Renal cortex interstitium (tissue), 11 donors: ENCODE results near the gene SH3GL2. TPM values are rescaled to one million over a fixed set of nuclear protein-coding genes. Genes with fewer than 3 reads are reported as not detected.
"Not testable (repeated sequence)": the region's sequence is repeated elsewhere in the genome, so short reads cannot be mapped to it uniquely, and the experiment has no call there.

Source experiments
- DNase-seq, 11 donors: peaks; one replicate each; pipeline ENCODE4 v3.0.0-alpha.2; 2013; ENCODE audit warnings: low read depth in 9 of 11, low spot score in 4 of 11; ENCODE audit errors: extremely low read depth in 1 of 11
- polyA plus RNA-seq, 3 donors: library from polyadenylated mRNA; unstranded; fragments of 120-200 nt; gene quantifications; one replicate each; pipeline ENCODE4 v1.2.1, GENCODE V29; 2013; ENCODE audit not compliant: insufficient read length in 3 of 3

SH3GL2 gene
- polyA plus RNA-seq, 3 donors = 3.8 to 5.9 (median 4.2) TPM

GRCh38 chr9:17726298-17726697 lies 147.4 kb downstream of the SH3GL2 start:
- no peak for DNase-seq

- DNase-seq = no peak
Measured at GRCh38 chr9:17730899-17731298, 152.0 kb downstream of the SH3GL2 start.

GRCh38 chr9:17731308-17731707 lies 152.4 kb downstream of the SH3GL2 start:
- no peak for DNase-seq

- no peak for DNase-seq
Measured at GRCh38 chr9:17734674-17735073, 155.8 kb downstream of the SH3GL2 start.

- DNase-seq = no peak
Measured at GRCh38 chr9:17735859-17736258, 157.0 kb downstream of the SH3GL2 start.

GRCh38 chr9:17739022-17739421 lies 160.2 kb downstream of the SH3GL2 start:
- DNase-seq = no peak

- peak in 3 of 11 donors; percentile 0 to 9 (median 4) for DNase-seq
Measured at GRCh38 chr9:17739736-17740135, 160.9 kb downstream of the SH3GL2 start.

GRCh38 chr9:17742067-17742466 lies 163.2 kb downstream of the SH3GL2 start:
- DNase-seq = no peak

- DNase-seq = peak in 10 of 11 donors; percentile 17 to 59 (median 41)
Measured at GRCh38 chr9:17744786-17745185, 165.9 kb downstream of the SH3GL2 start.

- no peak for DNase-seq
Measured at GRCh38 chr9:17750269-17750668, 171.4 kb downstream of the SH3GL2 start.

GRCh38 chr9:17751486-17751885 lies 172.6 kb downstream of the SH3GL2 start:
- DNase-seq = no peak

- no peak for DNase-seq
Measured at GRCh38 chr9:17752021-17752420, 173.2 kb downstream of the SH3GL2 start.

- no peak for DNase-seq
Measured at GRCh38 chr9:17757816-17758215, 178.9 kb downstream of the SH3GL2 start.

GRCh38 chr9:17760250-17760649 lies 181.4 kb downstream of the SH3GL2 start:
- no peak for DNase-seq

- no peak for DNase-seq
Measured at GRCh38 chr9:17761984-17762676, 183.3 kb downstream of the SH3GL2 start.

GRCh38 chr9:17764306-17764705 lies 185.4 kb downstream of the SH3GL2 start:
- DNase-seq = no peak

GRCh38 chr9:17765131-17765530 lies 186.3 kb downstream of the SH3GL2 start:
- DNase-seq = not testable (repeated sequence)

GRCh38 chr9:17772223-17772622 lies 193.4 kb downstream of the SH3GL2 start:
- DNase-seq = no peak

GRCh38 chr9:17775656-17776055 lies 196.8 kb downstream of the SH3GL2 start:
- DNase-seq = no peak

- no peak for DNase-seq
Measured at GRCh38 chr9:17776735-17777134, 197.9 kb downstream of the SH3GL2 start.

GRCh38 chr9:17777465-17777864 lies 198.6 kb downstream of the SH3GL2 start:
- no peak for DNase-seq
